GOT3 (cell line): ENCODE results near the gene QSOX2.

Source experiments
- DNase-seq: peaks from one replicate; lab custom pipeline; 2025; ENCODE audit warnings: mixed read lengths; lab: John Stamatoyannopoulos, UW

Gene QSOX2

DNA sequence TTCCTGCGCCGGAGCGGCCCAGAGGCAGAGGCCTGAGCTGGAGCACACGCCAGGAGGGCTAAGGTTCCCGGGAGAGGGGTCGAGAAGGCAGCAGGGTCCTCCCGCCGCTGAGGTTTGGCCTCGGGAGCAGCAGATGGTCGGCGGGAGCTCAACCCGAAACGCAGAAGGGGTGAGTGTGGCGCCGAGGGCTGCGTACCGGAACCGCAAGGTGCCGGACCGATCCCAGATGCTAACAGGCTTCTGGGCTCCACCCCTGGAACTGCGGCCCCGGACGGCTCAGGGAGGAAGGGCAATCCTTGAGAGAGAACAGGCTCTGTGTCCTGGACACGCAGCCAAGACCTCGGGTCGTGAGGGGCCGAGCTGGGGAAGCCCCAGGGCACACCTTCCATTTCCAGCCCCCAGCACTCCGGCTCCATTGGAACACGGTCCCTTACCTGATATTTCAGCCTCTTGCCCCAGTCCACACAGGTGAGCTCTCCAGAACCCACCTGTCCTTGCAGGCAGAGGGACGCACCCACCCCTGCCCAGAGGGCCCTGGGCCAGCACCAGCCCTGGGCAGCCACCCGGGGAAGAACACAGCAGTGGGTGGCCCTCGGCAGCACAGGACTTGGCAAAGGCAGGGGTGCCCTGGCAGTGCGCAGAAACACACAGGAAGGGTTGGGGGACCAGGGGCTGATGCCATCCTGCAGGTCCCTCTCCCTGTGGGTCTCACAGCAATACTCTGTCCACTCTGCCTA is 42.0 kb downstream of the QSOX2 start:
- DNase-seq: no peak

DNA sequence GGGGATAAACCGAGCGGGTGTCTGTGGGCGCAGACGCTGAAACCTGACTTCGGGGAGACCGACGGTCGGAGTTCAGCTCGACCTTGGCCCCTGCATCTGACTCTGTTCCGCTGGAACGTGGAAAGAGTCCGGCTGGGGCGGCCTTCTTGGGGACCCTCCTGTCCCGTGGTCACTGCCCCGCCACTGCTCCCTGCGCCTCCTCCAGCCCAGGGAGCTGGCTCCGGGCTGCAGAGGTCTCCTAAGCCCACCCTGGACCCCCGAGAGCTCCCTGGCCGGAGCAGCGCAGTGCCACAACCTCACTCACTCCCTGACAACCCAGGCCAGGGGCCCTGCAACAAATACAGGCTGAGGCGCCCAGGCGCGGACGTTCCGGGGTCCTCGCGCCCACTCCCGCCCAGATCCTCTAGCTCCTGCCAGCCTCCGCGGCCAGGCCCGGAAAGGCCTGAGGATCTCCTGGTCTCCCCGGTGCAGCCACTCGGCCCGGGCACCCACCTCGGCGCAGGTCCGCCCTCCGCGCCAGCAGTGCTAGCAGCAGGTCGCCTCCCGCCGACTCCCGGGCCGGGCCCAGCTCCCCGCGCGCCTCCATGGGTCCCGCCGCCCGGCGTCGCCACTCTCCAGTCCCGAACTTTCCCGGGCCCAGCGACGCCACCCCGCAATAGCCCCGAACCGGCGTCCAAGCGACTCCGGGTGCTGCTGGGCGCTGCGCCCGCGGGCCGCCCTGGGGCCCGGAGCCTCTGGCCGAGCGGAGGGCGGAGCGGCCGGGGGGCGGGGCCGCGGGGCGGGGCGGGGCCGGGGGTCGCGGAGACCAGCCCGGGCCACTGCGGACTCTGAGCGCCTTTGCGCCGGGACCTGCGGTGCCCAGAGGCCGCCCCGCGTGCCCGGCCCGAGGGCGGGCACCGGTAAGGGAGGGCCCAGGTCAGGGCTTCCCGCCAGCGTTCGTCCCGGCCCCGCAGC is 42.9 kb downstream of the QSOX2 start:
- no peak for DNase-seq

- DNase-seq: no peak
These were observed 43.8 kb downstream of the QSOX2 start for GRCh38 chr9:136201609-136202453.

GRCh38 chr9:136201174-136201573 is 44.4 kb downstream of the QSOX2 start:
- no peak for DNase-seq

DNA sequence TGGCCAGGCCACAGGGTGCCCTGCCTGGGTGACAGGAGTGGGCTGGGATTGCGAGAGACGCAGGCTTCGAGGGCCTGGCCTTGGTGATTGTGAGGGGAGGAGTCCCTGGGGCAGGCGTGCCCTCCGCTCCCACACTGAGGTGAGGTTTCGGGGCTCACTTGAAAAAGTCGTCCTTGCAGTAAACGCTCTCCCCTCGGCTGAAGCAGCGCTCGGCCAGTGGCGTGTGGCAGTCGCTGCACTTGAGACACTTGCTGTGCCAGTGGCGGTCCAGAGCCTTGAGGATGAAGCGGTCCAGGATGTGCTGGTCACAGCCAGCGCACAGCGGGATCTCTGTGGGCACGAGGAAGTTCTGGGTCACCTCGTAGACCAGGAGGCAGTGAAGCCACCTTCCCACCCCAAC is 45.2 kb downstream of the QSOX2 start:
- DNase-seq: no peak

DNA sequence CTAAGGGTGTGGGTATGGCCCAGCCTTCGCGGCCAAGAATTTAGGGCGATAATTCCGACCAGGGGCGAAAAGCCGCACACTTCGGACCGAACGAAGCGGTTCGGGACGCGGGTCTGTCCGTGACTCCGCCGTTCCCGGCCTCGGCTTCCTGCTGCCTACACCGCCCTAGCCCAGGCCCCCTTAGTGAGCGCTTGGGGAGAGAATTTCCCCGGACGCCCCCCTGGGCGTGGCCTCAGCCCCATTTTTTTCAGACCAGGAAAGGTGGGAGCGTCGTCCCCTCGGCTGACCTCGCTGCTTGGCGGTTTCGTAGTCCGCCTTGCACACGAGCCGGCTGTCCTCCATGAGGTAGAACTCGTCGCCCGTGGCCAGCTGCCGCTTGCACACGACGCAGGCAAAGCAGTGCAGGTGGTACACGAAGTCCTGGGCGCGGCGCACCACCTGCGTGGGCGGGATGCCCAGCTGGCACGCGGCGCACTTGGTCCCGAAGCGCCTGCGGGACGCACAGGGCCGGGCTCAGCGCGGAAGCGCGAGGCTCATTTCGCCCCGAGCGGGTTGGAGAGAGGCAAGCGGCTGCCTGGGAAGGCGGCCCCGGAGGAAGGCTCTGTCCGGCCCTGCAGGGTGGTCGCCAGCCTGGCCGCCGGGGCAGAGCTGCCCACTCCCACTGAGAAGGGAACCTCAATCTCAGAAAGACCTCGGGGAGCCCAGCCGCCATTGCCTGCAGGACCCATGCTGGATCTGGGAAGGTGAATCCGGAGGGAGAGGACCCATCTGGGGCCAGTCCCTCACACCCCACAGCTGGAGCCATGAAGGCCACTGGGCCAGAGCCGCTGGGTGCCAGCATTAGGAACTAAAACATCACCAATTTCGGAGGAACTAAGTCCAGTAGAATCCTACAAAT is 46.0 kb downstream of the QSOX2 start:
- no peak for DNase-seq

DNA sequence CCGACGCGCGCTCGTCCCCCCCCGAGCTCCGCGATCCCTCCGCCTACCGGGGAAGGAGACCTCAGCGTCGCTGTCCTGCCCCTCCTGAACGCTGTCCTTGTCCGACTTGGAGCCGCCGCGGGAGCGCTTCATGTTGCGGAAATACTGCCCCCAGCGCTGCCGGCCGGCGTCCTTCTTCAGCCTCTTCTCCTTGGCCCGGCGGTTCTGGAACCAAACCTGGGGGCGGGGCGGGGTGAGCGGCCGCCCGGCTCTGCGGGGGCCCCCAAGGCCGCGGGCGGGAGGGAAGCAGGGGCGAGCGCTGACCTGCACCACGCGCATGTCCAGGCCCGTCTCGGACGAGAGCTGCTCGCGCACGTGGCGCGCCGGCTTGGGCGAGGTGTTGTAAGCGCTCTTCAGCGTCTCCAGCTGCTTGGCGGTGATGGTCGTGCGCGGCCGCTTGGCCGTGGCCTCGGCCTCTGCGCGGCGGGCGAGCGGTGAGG is 47.0 kb downstream of the QSOX2 start:
- no peak for DNase-seq

- no peak for DNase-seq
These were observed 47.5 kb downstream of the QSOX2 start for GRCh38 chr9:136197930-136198604.

- no peak for DNase-seq
These were observed 48.3 kb downstream of the QSOX2 start for GRCh38 chr9:136197084-136197875.

- DNase-seq: no peak
These were observed 49.1 kb downstream of the QSOX2 start for GRCh38 chr9:136196404-136197083.

DNA sequence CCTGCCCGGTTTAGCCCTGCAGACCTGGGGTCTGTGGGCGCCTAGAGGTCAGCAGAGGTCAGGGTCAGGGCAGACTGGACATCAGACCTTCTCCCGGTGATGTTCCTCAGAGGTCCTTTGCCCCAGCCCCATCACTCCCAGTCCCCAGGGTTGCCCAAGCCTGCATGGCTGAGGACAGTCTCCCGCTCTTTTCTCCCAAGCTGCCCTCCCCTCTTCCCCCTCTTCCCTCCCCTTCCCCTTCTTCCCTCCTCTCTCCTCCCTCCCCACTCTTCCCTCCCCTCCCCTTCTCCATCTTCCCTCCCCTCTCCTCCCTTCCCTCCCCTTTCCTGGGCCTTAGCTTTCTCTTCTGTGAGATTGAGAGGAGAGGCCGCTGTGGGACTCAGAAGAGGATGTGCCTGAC is 51.1 kb downstream of the QSOX2 start:
- DNase-seq: no peak

- DNase-seq: no peak
These were observed 51.7 kb downstream of the QSOX2 start for GRCh38 chr9:136193891-136194279.

GRCh38 chr9:136193127-136193890 is 52.3 kb downstream of the QSOX2 start:
- no peak for DNase-seq

GRCh38 chr9:136192289-136193126 is 53.1 kb downstream of the QSOX2 start:
- DNase-seq: no peak

DNA sequence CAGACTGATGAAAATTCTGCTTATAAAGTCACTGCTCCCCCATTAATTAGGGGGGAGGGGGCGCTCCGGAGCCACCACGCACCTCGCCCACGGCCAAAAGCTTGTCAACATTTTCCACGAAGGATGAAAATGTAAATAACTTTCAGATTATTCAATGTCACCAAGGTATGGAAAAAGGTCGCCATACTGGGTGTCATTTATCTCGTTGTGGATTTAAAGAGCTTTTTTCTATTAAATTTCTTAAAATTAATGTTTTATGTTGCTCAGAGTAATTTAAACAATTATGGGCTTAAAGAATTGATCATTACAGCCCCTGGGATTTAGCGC is 53.7 kb downstream of the QSOX2 start:
- no peak for DNase-seq

DNA sequence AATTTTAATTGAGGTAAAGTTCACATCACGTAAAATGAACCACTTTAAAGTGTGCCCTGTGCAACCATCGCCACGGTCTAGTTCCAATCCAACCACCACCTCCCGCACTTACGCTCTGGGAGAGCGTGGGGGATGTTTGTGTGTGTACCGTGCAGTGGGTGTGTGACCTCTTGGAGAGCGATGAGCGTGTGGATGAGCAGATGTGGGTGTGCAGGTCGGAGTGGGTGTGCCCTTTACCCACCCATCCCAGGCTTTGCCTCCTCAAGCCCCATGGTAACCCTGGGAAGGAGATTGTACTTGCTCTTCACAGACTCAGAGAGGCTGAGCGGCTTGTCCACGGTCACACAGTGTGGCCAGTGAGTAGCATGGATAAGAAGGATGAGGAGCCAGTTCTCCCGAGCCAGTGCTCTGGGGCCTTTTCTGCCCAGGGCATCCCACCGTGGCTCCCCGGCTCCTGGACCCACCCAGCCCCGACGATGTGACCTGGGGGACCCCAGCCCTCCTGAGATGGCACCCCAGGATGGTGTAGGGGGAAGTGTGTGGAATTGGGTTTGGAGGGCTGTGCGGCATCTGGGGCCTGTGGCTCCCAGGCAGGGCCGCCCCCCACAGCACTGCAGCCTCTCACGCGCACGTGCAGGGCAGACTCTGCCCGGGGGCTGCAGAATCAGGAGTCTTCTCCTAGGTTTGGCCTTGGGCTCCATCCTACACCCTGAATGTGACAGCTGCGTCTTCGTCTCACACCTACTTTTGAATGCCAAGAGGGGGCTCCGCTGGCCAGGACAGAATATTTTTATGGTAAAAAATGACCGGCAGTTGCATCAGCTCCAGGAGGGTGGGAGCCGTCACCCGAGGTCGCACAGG is 54.3 kb downstream of the QSOX2 start:
- DNase-seq: no peak

- no peak for DNase-seq
These were observed 55.0 kb downstream of the QSOX2 start for GRCh38 chr9:136190656-136191055.
